NCI-H524 (cell line): Measurements from ENCODE around the gene SMPD3.

Experiments used
- DNase-seq, 2 experiments: peaks; one replicate each; lab custom pipeline; 2025; lab: John Stamatoyannopoulos, UW

The SMPD3 gene

DNA sequence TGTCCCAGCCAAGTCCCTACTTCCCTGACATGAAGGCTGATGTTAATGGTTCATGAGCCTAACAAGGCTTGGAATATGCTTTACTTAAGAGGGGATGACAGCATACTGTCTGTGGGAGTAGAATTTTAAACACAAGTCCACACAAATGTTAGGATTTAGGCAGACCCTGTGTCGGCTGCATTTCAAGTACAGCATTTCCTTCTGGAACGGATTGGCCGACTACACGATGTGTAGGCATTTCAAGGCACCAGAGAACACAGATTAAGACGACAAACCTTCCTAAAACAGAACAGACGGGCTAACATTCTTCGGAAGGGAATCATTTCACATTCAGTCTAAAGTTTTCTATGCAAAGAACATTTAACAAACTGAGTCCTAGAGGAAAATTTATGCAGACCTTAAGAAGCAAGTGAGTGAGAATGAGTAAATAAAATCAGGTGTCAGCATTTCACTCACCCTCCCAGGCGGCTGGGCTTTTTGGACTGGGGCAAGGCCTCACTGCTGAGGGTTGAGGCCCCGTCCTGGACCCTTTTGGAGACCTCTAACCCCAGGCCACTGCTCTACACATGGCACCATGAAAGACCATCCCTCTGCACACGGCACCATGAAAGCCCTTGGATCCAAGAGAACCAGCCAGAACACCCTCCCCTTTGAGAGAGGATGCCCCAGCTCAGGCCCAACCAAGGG is 67.5 kb downstream of the SMPD3 start:
- no peak for DNase-seq

DNA sequence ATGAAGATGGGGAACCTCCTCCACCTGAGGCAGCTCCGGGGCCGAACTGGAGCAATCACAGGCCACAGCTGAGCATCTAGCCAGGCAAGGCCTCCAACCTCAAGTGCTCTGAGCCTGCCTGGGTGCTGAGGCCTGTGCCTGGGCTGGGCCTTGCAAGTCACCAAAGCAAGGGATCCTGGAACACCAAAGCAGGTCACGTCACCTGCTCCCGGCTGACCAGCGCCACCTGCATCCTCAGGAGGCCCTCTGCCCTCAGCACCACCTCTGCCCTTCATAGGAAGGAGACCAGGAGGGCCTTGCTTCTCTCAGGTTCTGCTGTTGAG is 68.0 kb downstream of the SMPD3 start:
- no peak for DNase-seq

DNA sequence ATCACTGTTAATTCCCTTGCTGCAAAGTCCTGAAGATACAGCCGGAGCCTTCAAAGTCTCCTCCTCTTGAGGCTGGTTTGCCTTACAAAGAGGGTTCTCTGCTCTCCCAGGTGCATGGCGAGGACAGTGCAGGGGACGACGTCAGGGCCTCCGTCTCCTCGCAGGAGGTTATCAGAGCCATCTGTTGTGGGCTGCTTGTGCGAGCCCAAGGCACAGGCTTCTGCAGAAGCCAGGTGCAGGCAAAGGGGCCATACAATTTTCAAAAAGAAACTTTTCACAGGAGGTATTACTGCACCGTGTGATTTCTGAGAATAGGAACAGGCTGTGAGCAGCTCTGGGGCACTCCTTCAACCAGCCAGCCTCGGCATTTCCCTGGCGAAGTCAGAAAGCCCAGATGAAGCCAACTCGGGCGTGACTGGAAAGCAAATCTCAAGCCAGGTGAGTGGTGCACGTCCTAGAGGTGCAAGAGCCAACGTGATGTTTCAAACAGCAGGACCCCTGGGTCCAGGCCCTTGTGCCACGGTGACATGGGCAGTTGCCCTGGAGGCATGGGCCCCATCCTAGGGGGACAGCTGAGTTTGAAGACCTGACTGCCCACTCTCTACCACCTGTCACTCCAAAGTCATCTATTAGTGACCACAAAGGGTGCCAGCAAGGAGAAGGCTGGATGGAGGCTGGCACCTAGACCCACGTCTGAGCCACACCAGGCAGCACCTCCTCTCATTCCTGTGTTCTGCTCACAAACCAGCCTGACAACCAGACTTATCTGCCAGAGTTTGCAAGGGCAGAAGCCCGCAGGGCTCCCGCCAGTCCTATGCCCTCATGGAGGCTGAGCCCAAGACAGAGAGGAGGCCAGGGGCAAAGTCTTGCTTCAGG is 68.6 kb downstream of the SMPD3 start:
- DNase-seq: no peak

DNA sequence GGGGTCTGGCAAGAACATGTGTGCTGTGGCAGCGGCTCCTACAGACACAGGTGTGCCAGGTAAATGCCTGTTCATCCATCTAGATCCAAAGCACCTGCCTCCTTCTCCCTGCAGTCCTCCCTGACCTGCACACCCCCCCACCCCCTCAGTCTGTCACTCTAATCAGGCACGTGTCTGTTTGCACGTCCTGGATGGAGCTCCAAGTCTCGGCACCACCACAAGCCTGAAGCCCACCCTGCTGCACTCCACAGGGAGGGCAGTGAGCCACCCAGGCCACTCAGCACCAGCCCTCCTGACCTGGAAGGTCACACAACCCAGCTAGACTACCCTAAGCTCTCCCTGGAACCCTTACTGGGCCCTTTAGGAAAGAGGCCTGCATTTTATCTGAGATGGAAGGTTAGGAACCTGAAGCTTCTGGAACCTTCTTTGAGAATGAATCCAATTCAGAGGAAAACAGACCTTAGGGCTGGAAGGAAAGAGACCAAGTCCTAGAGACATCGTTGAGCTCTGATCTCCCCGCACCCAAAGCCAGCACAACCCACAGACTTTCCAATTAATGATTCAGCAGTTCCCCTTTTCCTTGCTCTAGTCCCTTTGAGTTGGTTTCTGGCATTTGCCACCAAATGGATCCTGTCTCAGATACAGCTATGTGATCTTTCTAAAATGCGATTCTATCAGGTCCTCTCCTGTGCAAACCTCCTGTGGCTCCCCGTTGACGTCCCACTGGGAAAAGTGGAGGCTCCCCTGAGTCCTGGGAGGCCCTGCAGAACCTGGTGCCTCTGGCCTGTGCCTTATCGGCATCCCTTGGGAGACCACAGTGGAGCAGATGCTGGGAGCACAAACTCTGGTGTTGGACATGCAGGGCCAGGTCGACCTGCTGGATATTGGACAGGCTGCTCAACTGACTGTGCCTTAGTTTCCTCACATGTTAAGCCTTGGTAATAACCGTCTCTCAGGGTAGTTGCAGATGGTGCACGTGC is 69.6 kb downstream of the SMPD3 start:
- DNase-seq: no peak

DNA sequence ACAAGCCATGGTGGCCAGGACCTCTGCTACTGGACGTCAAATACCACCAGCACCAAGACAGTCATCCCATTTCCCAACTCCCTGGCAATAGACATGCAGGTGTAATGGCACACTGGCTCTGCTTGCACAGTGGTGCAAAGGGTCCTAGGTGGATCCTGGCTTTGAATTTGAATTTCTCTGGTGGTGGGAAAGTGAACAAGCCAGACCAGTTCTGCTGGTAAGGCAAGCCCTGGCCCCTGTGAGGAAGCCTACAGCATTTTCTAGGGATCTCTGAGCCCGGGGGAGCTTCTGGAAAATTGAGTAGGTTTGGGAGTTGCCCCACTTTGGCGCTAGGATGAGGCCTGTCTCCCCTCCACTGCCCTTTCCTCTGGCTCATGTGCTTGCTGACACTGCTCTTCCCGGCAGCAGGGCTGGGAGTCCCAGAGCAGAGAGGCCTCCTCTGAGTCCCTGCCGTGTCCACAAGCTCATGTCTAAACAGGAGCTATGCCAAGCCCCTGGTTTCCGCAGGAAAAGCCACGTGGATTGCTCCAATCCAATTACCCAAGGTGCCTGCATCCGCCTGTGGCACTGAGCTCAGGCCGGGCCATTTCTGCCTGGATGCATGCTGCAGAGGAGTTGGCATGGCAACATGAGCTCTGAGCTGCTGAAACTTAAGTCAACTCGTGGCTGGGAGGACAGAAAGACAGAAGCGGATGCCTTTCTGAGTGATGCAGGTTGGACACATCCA is 70.5 kb downstream of the SMPD3 start:
- DNase-seq: no peak

DNA sequence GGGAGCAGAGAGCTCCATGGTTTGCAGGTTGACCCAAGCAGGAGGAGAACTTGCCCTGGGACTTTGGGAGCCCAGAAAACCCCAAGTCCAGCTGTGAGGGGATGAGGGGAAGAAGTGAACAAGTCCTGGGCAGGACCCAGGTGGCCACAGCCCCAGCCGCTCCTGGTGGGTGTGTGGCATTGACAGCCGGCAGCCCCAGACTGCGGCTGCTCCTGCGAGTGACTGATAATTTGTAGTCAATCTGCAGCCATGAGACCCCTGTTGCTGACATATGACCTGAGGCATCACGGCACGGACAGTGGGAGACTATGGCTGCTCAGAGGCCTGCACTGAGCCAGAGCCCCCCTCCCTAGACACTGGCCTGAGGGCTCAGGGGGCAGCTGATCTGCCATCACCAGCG is 71.1 kb downstream of the SMPD3 start:
- DNase-seq: no peak

DNA sequence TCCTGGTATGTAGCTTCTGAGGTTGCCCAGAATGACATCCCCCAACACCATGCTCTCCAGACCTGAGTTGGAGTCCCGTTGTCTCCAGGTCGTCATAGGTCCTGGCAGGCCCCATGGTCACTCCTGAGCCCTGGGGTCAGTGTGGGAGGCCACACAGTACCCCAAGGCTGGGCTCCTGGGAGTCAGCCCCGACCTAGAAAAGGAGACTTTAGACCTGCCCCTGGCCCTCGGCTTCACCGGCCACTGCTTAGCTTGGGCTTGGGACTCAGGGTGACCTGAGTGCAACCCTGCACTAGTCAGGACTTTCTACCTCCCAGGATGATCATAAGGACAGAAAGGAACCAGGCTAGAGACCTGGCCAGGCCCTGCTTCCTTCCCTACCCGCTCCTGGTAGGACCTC is 71.7 kb downstream of the SMPD3 start:
- DNase-seq: no peak

DNA sequence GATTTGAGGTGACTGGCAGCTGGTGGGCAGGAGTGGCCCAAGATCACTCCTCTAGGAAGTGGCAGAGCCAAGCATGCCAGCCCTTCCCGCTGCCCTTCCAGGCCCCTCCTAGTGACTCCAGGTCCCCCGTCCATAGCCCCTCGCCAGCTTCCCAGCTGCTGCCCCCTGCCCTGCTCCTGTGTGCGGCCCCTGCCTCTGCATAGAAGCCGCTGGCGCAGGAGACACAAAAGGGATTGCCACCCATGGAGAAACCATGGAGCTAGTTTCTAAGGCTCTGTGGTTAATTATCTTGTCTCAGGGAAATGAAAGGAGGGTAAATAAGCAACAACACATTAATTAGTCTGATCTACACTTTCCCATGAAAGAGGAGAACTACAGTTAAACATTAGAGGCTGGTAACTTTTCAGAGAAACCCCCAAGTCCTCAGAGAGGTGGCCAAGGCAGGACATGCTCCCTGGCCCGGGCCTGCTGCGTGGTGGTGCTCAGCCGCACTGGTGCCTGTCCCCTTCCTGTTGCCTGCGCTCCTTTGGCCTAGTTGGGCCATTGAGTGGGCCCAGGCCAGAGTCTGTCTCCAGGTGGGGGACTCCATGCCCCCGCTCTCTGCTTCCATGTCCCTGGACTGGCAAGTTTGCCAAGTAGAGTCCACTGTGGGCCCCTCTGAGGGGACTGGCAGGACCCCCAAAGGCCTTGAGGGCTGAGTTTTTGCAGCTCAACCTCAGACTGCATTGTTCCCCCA is 72.3 kb downstream of the SMPD3 start:
- DNase-seq: no peak

DNA sequence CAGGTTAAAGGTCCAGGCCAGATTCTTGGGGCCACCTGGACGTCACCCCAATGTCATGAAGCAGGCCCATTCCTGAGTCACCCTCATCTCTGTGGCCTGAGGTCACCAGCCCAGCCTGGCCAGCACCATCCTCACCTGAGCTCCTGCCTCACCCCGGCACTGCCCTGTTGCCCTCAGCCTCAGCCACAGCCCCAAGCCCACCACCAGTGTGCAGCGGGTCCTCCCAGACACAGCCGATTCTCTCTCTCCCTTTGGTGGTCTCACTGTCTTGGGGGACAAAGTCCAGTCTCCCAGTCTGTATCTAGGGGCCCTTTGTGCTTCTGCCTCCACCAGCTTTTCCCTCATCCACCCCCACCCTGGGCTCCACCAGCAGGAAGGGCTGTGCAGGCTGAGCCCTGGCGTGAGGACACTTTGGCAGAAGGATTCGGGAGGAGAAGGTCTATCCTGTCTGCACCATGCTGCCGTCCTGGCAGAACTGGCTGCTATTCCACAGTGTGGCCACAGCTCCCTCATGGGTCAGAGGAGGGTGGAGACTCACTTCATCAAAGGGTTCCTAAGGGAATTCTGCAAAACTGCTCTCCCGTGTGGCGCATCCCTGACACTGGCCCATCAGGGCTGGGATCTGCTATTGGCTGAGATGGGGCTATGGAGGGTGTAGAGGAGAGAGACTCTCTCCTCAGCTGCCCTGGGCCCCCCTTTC is 73.2 kb downstream of the SMPD3 start:
- DNase-seq: no peak

DNA sequence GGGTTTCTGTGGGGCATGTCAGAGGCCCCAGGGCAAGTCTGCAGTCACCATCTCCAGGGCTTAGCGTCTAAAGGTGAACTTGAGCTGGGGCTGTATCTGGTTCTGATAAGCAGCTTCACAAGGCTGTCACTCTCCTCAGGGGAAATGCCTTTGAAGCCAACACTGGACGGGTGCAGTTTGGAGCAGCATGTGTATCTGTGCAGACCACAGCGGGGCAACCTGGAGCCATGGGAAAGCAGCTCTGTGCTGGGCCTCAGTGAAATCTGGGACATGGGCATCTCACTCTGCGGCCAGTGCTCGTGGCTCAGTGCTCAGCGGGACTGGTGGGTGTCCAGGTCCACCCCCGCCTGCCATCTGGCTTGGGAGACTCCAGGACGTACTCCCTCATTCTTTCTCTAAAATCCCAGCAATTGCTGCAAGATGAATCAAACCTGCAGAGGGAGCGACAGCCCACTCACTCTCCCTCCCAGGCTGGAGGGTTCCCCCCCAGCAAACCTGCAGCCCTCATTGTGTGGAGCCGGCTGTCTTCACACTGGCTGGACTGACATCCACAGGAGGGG is 74.0 kb downstream of the SMPD3 start:
- DNase-seq: no peak

DNA sequence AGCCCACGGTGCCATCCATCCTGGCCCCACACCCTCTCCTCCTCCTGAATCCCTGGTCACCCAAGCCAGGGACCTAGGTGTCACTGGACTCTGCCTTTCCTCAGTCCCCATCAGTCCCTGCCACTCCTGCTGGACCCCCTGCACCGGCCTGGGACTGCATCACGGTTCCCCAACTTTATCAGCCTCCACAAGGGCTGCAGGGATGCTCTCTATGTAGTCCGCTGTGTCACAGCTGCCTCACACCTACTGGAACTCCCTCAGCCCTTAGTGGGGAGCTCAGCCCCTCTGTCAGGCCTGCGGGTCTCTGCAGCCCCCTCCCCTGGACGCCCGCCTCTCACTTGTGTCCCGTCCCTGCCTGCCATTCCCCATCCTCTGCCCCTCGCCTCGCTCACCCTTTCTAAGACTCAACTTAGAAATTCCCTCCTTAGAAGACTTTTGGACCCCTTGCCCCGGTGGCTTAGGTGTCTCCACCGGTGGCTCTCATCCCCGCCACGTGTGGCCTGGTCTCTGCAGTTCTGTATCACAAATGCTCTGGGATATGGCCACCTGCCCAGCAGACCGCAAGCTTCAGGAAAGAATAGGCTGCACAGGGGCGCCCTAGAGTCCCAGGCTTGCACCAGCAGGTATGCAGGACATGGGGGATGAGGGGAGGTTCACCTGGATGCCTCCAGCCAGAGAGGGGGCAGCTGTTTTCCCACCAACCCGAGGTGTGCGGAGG is 74.6 kb downstream of the SMPD3 start:
- DNase-seq: no peak

DNA sequence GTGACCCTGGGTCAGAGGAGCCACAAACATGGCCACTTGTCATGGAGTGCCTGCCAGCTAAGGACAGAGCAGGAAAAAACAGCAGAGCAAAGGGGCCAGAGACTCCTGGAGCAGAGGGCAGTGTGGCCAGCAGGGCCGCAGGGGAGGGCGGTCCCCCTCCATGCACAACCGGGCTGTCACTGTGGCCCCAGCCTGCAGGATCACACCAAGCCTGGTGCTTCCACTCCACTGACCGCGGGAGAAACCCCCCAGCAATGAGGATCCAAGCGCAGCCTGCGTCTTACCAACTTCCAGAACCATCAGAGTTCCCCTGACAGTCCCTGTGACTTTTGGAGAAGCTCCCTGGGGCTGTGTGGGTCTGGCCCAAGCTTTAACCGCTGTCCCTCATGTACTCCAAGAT is 75.5 kb downstream of the SMPD3 start:
- DNase-seq: no peak

DNA sequence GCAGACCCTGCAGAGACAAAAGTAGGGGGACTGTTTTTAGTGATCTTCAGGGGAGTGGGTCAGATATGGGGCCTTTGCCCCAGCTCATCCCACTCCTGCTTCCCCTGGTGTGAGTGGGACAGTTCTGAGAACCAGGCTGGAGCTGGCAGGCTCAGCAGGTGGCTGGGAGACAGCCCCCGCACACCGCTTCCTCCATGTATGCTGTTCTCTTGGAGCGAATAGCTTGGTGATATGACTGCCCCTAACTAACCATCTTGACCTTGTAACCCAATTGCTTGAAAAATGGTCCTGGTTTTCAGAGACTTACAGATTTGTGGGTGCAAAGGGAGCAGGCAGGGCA is 76.0 kb downstream of the SMPD3 start:
- DNase-seq: no peak

DNA sequence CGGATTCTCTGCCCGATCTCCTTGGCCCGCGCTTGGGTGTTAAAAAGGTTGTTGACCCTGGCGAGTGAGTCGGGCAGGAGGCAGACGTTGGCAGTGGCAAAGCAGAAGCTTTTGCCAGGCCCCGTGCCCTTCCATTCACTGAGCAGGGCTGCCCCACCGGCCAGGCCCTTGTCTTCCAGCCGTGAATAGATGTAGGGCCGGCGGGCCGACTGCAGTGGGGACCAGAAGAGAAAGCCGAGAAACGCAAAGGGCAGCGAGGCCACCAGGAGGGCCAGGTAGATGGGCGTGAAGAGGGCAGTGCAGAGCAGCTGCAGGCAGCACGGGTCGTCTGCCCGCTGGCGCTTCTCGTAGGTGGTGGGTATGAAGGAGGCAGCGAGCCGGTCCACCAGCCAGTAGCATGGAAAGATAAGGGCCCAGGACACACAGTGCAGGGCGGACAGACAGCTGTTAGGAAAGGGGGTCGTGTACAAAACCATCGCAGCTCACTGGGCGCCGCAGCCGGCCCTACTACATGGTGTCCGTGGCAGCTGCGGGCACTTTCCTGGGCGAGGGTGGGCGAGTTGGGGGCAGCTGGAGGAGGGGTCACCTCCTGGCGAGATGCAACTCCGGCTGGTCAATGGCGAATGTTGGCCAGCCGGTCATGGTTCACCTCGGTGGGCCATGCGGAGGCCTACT is 76.5 kb downstream of the SMPD3 start:
- DNase-seq: no peak

DNA sequence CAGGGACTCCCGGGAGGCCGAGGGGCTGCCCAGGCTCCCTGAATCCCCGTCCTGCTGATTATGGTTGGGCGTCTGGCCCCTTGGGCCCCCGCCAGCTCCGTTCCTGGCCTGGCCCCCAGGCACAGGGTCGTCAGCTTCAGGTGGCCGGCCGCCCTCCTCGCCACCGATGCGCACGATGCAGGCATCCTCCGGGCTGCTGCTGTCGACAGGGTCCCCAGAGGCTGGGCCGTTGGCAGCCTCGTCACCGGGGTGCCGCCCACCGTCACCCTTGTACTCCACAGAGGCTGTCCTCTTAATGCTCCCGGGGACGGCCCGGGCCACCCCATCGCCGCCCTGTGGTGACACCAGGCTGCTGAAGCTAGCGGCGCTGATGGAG is 77.0 kb downstream of the SMPD3 start:
- DNase-seq: no peak

DNA sequence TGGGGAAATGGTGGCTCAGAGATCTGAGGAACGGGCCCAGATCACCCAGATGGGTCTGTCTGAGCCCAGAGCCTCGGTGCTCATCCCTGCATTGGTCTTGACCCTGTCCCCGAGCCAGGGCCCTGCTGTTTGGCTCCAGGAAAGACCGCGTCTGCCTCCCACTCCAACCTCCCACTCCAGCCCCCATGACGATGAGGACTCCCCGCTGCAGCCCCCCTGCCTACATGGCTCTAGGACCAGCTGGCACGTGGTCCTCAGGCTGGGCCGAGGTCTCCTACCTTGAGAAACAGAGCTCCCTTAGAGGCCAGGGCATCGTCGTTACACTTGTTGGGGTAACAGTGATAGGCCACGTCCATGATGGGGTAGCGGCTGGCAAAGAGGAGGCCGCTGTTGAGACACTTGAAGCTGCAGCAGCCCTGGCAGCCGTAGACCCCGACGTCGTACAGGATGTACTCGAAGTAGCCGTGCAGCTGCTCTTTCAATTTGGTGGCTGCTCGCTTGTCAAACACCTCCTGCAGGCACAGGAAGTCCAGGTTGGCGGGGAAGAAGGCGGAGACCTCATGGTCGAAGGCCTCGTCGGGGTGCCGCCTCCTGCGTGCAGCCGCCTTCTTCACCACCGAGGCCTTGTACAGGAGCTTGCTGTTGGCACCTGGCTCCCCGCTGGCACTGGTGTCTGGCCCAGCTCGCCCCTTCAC is 77.6 kb downstream of the SMPD3 start:
- no peak for DNase-seq

DNA sequence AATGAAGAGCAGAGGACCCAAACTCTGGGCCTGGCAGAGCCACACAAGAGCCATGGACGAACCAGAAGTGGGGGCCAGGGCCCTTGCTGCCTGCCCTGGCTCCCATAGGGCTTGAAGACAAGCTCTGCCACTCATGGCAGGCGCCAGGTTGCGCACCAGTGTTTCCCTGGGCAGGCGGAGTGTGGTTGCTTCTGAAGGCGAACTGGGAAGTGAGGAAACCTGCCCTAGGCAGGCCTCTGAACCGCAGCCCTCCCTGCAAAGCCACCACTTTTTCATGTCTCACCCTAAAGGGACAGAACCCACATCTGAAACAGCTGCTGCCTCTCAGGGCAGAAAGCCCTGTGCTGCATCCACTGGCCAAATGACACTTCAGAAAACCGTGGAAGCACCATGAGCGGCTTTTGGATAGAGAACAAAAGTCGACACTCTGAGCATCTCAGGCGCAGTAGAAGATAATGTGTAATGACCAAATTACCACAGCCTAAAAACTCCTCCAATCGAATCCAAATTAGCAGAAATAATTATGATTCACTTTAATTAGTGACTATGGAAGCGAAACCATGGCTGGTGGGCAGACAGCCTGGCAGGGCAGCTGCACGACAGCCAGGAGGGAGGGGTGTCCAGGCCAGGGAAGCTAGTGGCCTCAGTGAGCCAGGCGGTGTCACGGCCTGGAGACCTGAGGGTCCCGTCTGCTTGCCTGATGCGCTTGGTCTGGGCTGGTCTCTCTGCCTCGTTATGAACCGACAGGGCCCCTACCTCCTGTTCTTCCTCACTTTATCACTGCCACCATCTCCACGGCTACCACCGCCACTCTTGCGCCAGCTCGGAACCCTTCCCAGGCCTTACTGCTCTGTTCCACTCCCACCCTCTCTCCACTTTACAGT is 78.4 kb downstream of the SMPD3 start:
- DNase-seq: no peak

DNA sequence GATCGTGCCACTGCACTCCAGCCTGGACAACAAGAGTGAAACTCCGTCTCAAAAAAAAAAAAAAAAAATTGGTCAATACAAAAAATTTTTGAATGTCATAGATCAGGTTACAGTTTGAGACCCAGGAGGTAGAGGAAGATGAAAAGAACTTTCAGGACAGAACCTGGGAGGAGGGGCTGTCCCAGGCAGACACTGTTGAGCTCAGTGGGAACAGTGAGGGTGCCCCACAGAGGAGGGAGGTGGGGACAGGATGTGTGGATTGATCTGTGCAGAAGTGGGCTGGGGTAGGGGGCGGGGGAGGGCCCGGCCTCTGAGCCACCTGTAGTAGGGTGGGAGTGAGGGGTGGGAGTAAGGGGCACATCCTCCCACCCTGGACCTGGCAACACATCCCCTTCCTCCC is 79.1 kb downstream of the SMPD3 start:
- DNase-seq: no peak
